SHP77 treated with DMSO at 0.1 percent for 48 hours (cell line): ENCODE data around the gene KRT7.
"Not testable (repeated sequence)": the region's sequence is repeated elsewhere in the genome, so short reads cannot be mapped to it uniquely, and the experiment has no call there.

Experiments used
- DNase-seq: peaks from one replicate; lab custom pipeline; 2025; lab: John Stamatoyannopoulos, UW

KRT7 gene

GRCh38 chr12:52243856-52244614 is 11.0 kb downstream of the KRT7 start:
- DNase-seq = peak; percentile 83

- DNase-seq = no peak
These were observed 11.6 kb downstream of the KRT7 start for GRCh38 chr12:52244615-52244994.

GRCh38 chr12:52245259-52245961 is 12.4 kb downstream of the KRT7 start:
- DNase-seq = peak; percentile 43

- DNase-seq = no peak
These were observed 13.0 kb downstream of the KRT7 start for GRCh38 chr12:52245962-52246569.

GRCh38 chr12:52246720-52247621 is 13.9 kb downstream of the KRT7 start:
- peak; percentile 88 for DNase-seq

GRCh38 chr12:52247622-52248540 is 14.8 kb downstream of the KRT7 start:
- peak; percentile 74 for DNase-seq

GRCh38 chr12:52248541-52249461 is 15.8 kb downstream of the KRT7 start:
- DNase-seq = no peak

GRCh38 chr12:52249511-52250047 is 16.5 kb downstream of the KRT7 start:
- DNase-seq = no peak

GRCh38 chr12:52250048-52250990 is 17.3 kb downstream of the KRT7 start:
- no peak for DNase-seq

- DNase-seq = no peak
These were observed 18.5 kb downstream of the KRT7 start for GRCh38 chr12:52251367-52252051.

- DNase-seq = not testable (repeated sequence)
These were observed 19.2 kb downstream of the KRT7 start for GRCh38 chr12:52252175-52252615.

- DNase-seq = no peak
These were observed 19.8 kb downstream of the KRT7 start for GRCh38 chr12:52252728-52253343.

GRCh38 chr12:52253391-52254179 is 20.5 kb downstream of the KRT7 start:
- DNase-seq = no peak

GRCh38 chr12:52254180-52254964 is 21.3 kb downstream of the KRT7 start:
- no peak for DNase-seq

- DNase-seq = no peak
These were observed 22.1 kb downstream of the KRT7 start for GRCh38 chr12:52254965-52255751.
